Neural crest cell (in vitro differentiated cells): ENCODE data around the gene BORCS5. TPM values are rescaled to one million over a fixed set of nuclear protein-coding genes. Genes with fewer than 3 reads are reported as not detected.
A peak's percentile ranks its signal among the peaks of the same experiment; 100 is the strongest.

ENCODE experiments used
- DNase-seq: peaks from one replicate; pipeline ENCODE4 v3.0.0; 2021; ENCODE audit warnings: low read depth, mixed read lengths, low spot score
- H3K27ac Mint-ChIP-seq: one replicate; pipeline ENCODE4 v1.8.0; 2021; ENCODE audit warnings: mild to moderate bottlenecking, mixed read lengths; ENCODE audit not compliant: unreplicated experiment
- H3K27me3 Mint-ChIP-seq: 2 replicates; pipeline ENCODE4 v1.8.0; 2021; ENCODE audit warnings: low read depth, mild to moderate bottlenecking, mixed read lengths
- H3K36me3 Mint-ChIP-seq: 2 replicates; pipeline ENCODE4 v1.8.0; 2021; ENCODE audit warnings: low read depth, mild to moderate bottlenecking, mixed read lengths
- H3K4me1 Mint-ChIP-seq: 2 replicates; pipeline ENCODE4 v1.8.0; 2021; ENCODE audit warnings: mixed read lengths
- H3K4me3 Mint-ChIP-seq: one replicate; pipeline ENCODE4 v1.8.0; 2021; ENCODE audit warnings: mild to moderate bottlenecking, mixed read lengths
- H3K9me3 Mint-ChIP-seq: 2 replicates; pipeline ENCODE4 v1.8.0; 2021; ENCODE audit warnings: mixed read lengths
- total RNA-seq: library from RNA; stranded (reverse); gene quantifications from 2 replicates; pipeline ENCODE4 v1.2.1, GENCODE V29; 2021
- TF ChIP-seq, protein P1 (sequence below): fragments of 200-600 bp; sonication (generic); conservative IDR thresholded peaks from 2 replicates; pipeline ENCODE4 v1.5.0; 2021; ENCODE audit warnings: antibody characterized with exemption, mild to moderate bottlenecking

Gene BORCS5
- total RNA-seq, 1 donor from 2014 or later: 15.0 TPM

DNA sequence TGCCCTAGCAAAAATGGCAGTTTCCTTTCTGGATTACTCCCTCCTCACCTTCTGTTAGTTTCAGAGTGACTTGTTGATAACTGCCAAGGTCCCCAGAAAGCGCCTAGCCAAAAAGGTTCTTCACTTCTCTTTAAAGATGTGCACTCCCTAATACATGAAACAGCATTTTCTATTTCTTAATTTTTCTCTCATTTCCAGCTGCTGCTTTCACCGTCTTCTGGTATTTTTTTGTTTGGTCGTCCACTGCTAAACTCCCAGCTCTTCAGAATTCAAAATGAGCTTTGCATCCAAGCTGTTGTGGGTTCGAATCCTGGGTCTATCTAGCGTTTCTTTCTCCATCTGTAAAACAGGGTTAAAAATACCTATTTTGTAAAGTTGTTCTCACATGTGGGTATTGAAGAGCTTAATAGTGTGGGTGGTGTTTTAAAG, 397 bp upstream of the BORCS5 start:
- peaks cover 24% of the 10 kb centered on the region for H3K4me1 Mint-ChIP-seq
- H3K27ac Mint-ChIP-seq: no peak overlapping the region
- no peak for DNase-seq
- H3K27me3 Mint-ChIP-seq: no peaks in the 10 kb centered on the region
- H3K4me3 Mint-ChIP-seq: peak overlapping the region; percentile 93
- no peaks in the 10 kb centered on the region for H3K9me3 Mint-ChIP-seq
- no peaks in the 10 kb centered on the region for H3K36me3 Mint-ChIP-seq
- TF ChIP-seq, protein P1, sequence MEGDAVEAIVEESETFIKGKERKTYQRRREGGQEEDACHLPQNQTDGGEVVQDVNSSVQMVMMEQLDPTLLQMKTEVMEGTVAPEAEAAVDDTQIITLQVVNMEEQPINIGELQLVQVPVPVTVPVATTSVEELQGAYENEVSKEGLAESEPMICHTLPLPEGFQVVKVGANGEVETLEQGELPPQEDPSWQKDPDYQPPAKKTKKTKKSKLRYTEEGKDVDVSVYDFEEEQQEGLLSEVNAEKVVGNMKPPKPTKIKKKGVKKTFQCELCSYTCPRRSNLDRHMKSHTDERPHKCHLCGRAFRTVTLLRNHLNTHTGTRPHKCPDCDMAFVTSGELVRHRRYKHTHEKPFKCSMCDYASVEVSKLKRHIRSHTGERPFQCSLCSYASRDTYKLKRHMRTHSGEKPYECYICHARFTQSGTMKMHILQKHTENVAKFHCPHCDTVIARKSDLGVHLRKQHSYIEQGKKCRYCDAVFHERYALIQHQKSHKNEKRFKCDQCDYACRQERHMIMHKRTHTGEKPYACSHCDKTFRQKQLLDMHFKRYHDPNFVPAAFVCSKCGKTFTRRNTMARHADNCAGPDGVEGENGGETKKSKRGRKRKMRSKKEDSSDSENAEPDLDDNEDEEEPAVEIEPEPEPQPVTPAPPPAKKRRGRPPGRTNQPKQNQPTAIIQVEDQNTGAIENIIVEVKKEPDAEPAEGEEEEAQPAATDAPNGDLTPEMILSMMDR: no peak

DNA sequence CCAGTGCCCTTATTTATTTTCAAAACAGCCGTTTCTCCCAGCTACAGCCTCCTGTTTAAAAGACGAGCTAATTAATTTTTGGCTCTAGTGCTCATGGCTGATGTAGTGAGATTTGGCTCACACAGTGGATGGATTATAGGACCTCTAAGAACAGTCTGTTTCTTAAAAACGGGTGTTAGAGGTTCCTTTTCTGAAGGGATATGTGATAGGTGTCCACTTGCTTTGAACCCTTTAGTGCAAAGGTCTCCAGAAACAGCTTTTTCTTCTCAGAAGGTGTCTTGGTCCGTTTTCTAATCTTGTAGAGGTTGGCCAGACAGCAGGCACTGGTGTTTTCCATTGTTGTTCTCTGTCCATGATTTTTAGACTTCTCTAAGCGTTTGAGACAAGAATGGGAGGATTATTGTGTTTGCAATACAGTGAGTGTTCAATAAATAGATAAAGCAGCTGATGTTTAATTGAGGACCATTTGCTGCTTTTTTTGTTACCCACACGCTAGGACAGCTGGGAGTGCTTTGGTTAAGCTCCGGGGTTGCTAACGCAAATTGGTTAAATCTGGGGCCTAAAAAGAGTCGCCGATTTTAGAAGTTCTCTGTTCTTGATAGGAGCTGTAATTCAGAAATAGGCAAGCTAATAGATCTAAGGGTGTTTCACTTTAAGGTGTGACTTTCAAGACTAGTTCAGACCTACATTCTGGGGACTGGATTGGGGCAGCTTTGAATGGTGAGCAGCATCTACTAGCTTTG, 1.0 kb downstream of the BORCS5 start:
- Mint-ChIP-seq H3K4me1 (peaks cover 24% of the 10 kb centered on the region), H3K36me3 (no peaks in the 10 kb centered on the region), H3K4me3 (peak overlapping the region; percentile 93), H3K9me3 (no peaks in the 10 kb centered on the region), H3K27ac (peak overlapping the region; percentile 98), H3K27me3 (no peaks in the 10 kb centered on the region)
- DNase-seq: no peak
- TF ChIP-seq, protein P1: peak; percentile 23

DNA sequence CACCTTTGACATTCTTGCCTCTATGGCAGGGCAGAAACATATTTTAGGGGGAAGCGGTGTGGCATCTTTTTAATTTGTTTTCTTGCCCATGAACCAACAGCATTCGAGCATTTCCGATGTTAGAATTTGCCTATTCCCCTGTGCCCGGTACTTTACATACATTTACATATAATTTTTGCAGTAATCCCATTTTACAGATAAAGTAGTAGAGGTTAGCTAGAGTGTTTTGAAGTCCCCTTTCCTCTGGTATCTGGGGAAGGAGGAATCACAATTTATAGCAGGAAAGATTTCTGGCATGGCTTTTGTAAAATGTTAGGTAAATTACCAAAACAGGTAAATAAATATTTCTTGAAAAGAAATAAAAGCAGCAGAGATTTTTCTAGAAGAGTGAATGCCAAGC, 1.6 kb downstream of the BORCS5 start:
- no peak overlapping the region for H3K27ac Mint-ChIP-seq
- no peaks in the 10 kb centered on the region for H3K27me3 Mint-ChIP-seq
- TF ChIP-seq, protein P1: no peak
- no peaks in the 10 kb centered on the region for H3K36me3 Mint-ChIP-seq
- H3K4me3 Mint-ChIP-seq: peak overlapping the region; percentile 93
- no peaks in the 10 kb centered on the region for H3K9me3 Mint-ChIP-seq
- DNase-seq: no peak
- peaks cover 24% of the 10 kb centered on the region for H3K4me1 Mint-ChIP-seq

DNA sequence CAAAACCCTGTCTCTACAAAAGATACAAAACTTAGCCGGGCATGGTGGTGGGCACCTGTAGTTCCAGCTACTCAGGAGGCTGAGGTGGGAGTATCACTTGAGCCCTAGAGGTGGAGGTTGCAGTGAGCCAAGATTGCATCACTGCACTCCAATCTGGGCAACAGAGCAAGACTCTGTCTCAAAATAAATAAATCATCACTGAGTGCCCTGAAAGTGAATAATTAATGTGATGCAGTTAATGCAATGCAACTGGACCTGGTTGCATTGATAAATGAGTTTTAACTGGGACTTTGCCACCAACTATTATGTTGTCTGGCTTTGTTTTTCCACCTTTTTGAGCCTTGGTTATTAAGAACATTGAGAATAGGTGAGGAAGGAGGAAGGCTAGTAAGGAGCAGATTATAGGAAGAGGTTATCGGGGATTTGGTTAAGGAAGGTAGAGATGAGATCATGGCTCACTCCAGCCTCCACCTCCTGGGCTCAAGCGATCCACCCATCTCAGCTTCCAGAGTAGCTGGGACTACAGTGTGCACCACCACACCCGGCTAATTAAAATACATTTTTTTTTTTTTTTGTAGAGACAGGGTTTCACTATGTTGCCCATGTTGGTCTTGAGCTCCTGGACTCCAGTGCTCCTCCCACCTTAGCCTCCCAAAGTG, 8.0 kb downstream of the BORCS5 start:
- Mint-ChIP-seq H3K36me3 (peaks cover 2% of the 10 kb centered on the region), H3K4me3 (no peak overlapping the region), H3K27ac (no peak overlapping the region), H3K4me1 (peaks cover 17% of the 10 kb centered on the region), H3K27me3 (no peaks in the 10 kb centered on the region), H3K9me3 (no peaks in the 10 kb centered on the region)
- DNase-seq: no peak
- TF ChIP-seq, protein P1: no peak

DNA sequence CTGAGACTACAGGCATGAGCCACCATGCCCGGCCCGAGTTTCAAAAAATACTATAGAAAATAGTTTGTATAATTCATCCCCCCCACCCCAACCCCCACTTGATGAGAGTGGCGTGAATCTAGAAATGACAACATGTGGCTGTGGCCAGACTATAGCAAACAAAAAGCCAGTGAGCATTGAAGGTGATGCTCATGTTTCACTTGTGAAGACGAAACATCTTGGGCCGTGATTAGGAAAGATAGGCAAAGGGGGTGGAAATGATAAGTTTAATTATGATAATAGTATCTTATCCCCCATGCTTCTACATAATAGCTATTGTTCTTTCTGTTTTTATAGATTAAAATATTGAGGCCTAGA, 8.5 kb downstream of the BORCS5 start:
- peaks cover 17% of the 10 kb centered on the region for H3K4me1 Mint-ChIP-seq
- H3K36me3 Mint-ChIP-seq: peaks cover 2% of the 10 kb centered on the region

More for the DNA sequence above, 8.5 kb downstream of the BORCS5 start:
- TF ChIP-seq, protein P1: no peak
- Mint-ChIP-seq H3K9me3 (no peaks in the 10 kb centered on the region), H3K4me3 (no peak overlapping the region), H3K27ac (no peak overlapping the region), H3K27me3 (no peaks in the 10 kb centered on the region)
- no peak for DNase-seq
